Measurements from ENCODE around the gene SCLT1.

The SCLT1 gene

GRCh38 chr4:129095811-129096454 lies 2.6 kb upstream of the SCLT1 start, which contains the start of gene C4orf33:
C4orf33 (plus strand) TSS chr4:129096152; CDS start chr4:129102611, 6,459 bp downstream.
- DNase-seq (ENCODE audit: low spot score): peak; percentile 74
- no peak for TF ChIP-seq CTCF (IDR thresholded peaks at IDR 0.05; ENCODE audit: extremely low read depth, missing control alignments)

GRCh38 chr4:129094347-129094746 lies 1.0 kb upstream of the SCLT1 start:
- DNase-seq (ENCODE audit: low spot score): no peak
- no peak for TF ChIP-seq CTCF (IDR thresholded peaks at IDR 0.05; ENCODE audit: extremely low read depth, missing control alignments)

DNA sequence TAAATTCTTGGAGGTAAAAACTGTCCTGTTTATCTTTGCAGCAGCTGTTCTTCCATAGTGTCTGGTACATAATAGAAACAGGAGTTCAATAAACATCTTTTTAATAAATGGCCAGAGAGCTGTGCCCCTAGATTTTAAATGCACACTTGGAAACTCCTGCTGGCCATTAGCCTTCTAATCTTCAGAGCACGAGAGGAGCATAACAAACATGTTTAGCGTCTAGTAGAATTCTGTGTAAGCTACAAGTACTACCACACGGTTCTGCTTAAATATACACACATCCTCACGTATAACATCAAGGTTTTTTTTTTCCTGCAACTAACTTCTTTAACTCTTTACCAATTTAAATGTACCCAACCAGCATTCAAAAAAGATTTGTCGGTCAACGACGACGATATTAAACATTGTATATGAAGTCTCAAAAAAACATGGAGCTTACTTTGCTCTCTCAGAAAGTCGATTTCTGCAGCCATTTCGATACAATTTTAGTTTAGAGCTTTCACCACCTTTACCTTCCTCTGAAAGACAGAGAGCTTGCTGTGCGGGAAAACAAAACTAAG lies 628 bp downstream of the SCLT1 start:
- no peak for DNase-seq (ENCODE audit: low spot score)
- TF ChIP-seq CTCF (IDR thresholded peaks at IDR 0.05; ENCODE audit: extremely low read depth, missing control alignments): no peak

GRCh38 chr4:129087516-129087915 lies 5.8 kb downstream of the SCLT1 start:
- DNase-seq (ENCODE audit: low spot score): no peak
- TF ChIP-seq CTCF (IDR thresholded peaks at IDR 0.05; ENCODE audit: extremely low read depth, missing control alignments): no peak

DNA sequence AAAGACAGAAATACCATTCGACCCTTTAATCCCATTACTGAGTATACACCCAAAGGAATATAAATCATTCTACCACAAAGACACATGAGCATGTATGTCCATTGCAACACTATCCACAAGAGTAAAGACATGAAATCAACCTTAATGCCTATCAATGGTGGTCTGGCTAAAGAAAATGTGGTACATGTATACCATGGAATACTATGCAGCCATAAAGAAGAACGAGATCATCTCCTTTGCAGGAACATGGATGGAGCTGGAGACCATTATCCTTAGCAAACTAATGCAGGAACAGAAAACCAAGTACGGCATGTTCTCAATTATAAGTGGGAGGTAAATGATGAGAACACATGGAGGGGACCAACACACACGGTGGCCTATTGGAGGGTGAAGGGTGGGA lies 7.9 kb downstream of the SCLT1 start:
- TF ChIP-seq CTCF (IDR thresholded peaks at IDR 0.05; ENCODE audit: extremely low read depth, missing control alignments): no peak
- DNase-seq (ENCODE audit: low spot score): no peak

DNA sequence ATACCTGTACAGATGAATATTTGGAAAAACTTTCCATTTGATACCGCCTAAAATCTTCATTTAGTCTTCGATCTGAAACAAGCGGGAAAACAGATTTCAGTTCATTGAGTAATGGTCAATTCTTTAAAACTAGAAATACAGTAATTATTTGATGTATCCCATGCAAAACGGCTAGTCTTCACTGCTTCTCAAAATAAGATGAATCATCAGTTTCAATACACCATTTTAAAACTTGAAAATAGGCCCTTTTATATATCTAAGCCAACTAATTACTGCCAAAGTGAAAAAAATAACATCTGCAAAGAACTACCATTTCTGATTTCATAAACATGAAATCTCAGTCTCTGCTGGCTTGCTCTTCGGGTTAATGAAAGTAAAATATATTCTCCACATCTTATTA lies 11.0 kb downstream of the SCLT1 start:
- TF ChIP-seq CTCF (IDR thresholded peaks at IDR 0.05; ENCODE audit: extremely low read depth, missing control alignments): no peak
- DNase-seq (ENCODE audit: low spot score): no peak

GRCh38 chr4:129080129-129080528 lies 13.2 kb downstream of the SCLT1 start:
- no peak for TF ChIP-seq CTCF (IDR thresholded peaks at IDR 0.05; ENCODE audit: extremely low read depth, missing control alignments)
- DNase-seq (ENCODE audit: low spot score): no peak

All from GM20000 (cell line).